Measurements from ENCODE around the gene GUCY2C. TPM values are rescaled to one million over a fixed set of nuclear protein-coding genes. Genes with fewer than 3 reads are reported as not detected.
A peak's percentile ranks its signal among the peaks of the same experiment; 100 is the strongest.

Gene GUCY2C
- total RNA-seq, 1 experiment from 2014 or later, result 0.11 TPM

DNA sequence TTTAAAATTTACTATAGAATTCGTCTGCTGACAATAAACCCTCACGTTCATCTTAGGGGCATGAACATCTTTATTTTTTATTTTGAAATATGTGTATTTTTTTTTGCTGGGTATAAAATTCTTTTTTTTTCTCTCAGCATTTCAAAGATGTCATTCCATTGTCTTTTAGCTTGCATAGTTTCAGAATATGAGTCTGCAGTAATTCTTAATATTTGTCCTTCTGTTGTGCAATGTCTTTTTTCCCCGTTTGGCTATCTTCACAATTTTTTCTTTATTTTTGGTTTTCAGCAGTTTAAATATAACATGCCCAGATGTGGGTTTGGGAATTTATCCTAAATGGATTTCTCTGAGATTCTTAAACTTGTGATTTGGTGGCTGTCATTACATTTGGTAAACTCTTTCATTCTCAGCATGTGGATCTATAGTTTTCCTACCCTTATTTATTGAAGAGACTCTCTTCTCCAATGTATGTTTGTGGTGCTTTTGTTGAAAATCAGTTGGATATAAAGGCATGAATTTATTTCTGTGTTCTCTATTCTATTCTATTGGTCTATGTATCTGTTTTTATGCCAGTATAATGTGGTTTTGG, 90.9 kb downstream of the GUCY2C start:
- in situ Hi-C loops (cut with HindIII; ENCODE audit: low pct_unique_long_range_greater_than_20kb, low sequenced_read_pairs), result loop anchor here (25.0 kb wide), 1 partner anchor 93 kb away; no protein-coding TSS in a partner anchor
- no peak for DNase-seq (ENCODE audit: low read depth, low spot score)

DNA sequence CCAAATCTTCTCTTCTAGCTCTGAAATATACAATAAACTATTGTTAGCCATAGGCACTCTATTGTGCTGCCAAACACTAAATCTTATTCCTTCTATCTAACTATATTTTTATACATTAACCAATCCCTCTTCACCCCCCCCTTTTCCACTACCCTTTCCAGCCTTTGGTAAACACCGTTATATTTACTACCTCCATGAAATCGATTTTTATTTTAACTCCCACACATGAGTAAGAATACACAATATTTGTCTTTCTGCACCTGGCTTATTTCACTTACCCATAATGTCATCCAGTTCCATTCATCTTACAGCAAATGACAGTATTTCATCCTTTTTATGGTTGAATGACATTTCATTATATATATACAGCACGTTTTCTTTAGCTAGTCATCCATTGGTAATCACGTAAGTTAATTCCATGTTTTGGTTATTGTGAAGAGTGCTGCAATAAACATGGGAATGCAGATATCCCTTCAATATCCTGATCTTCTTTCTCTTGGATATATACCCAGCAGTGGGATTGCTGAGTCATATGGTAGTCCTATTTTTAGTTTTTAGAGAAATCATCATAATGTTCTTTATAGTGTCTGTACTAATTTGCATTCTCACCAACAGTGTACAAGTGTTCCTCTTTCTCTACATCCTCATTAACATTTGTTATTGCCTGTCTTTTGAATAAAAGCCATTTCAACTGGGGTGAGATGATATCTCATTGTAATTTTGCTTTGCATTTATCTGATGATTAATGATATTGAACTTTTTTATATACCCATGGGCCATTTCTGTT, 94.5 kb downstream of the GUCY2C start:
- in situ Hi-C loops (cut with HindIII; ENCODE audit: low pct_unique_long_range_greater_than_20kb, low sequenced_read_pairs), result loop anchor here (25.0 kb wide), 1 partner anchor 90 kb away; no protein-coding TSS in a partner anchor
- no peak for DNase-seq (ENCODE audit: low read depth, low spot score)

DNA sequence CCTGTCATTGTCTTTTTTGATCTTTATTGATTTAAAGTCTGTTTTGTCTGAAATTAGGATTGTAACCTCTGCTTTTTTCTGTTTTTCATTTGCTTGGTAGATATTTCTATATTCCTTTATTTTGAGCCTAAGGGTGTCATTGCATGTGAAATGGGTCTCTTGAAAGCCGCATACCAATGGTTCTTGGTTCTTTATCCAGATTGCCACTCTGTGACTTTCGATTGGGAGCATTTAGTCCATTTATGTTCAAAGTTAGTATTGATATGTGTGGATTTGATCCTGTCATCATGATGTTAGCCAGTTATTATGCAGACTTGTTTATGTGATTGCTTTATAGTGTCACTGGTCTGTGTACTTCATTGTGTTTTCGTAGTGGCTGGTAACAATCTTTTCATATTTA, 98.9 kb downstream of the GUCY2C start:
- DNase-seq (ENCODE audit: low read depth, low spot score), result no peak
- in situ Hi-C loops (cut with HindIII; ENCODE audit: low pct_unique_long_range_greater_than_20kb, low sequenced_read_pairs), result no loop called here

- DNase-seq (ENCODE audit: low read depth, low spot score), result no peak
- in situ Hi-C loops (cut with HindIII; ENCODE audit: low pct_unique_long_range_greater_than_20kb, low sequenced_read_pairs), result no loop called here
Measured at GRCh38 chr12:14591719-14592118, 104.7 kb downstream of the GUCY2C start.

- in situ Hi-C loops (cut with HindIII; ENCODE audit: low pct_unique_long_range_greater_than_20kb, low sequenced_read_pairs), result no loop called here
- no peak for DNase-seq (ENCODE audit: low read depth, low spot score)
Measured at GRCh38 chr12:14589169-14590004, 107.0 kb downstream of the GUCY2C start.

DNA sequence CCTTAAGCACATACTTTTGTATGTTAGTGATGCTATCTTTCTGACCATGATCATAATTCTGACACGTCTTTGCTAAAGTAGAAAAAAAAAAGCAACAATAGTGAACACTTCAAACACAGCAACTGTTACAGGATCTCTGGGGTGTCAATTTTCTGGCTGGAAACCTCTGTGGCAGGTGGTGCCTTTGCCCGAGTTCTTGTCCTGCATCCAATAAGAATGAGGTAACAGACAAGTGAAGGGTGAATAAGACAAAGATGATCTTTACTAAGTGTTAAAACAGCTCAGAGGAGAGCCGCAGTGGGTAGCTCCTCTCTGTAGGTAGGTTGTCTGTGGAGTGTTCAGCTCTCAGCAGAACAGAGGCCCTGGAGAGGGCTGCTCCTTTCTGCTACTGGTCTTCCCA, 107.8 kb downstream of the GUCY2C start:
- DNase-seq (ENCODE audit: low read depth, low spot score), result no peak
- in situ Hi-C loops (cut with HindIII; ENCODE audit: low pct_unique_long_range_greater_than_20kb, low sequenced_read_pairs), result no loop called here

- in situ Hi-C loops (cut with HindIII; ENCODE audit: low pct_unique_long_range_greater_than_20kb, low sequenced_read_pairs), result no loop called here
- DNase-seq (ENCODE audit: low read depth, low spot score), result no peak
Measured at GRCh38 chr12:14578646-14579045, 117.8 kb downstream of the GUCY2C start.

DNA sequence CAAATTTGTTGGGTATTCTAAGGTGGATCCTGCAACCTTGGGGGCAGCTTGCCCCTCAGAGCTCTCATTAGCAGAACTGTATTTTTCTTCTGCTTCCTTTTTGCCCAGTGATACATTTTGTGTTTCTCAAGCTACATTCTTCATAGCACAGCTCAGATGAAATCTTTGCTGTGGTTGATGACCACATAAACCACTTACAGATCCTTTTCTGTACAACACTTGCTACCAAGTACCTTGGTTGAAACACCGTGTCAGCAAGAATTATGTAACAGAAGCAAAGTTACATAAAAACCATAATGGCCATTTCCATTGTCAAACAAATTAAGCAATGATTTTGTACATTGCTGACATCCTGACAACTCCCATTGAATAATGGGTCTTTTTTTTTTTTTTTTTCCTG, 119.1 kb downstream of the GUCY2C start:
- DNase-seq (ENCODE audit: low read depth, low spot score), result no peak
- in situ Hi-C loops (cut with HindIII; ENCODE audit: low pct_unique_long_range_greater_than_20kb, low sequenced_read_pairs), result no loop called here

- no peak for DNase-seq (ENCODE audit: low read depth, low spot score)
- in situ Hi-C loops (cut with HindIII; ENCODE audit: low pct_unique_long_range_greater_than_20kb, low sequenced_read_pairs), result no loop called here
Measured at GRCh38 chr12:14576896-14577295, 119.5 kb downstream of the GUCY2C start.

DNA sequence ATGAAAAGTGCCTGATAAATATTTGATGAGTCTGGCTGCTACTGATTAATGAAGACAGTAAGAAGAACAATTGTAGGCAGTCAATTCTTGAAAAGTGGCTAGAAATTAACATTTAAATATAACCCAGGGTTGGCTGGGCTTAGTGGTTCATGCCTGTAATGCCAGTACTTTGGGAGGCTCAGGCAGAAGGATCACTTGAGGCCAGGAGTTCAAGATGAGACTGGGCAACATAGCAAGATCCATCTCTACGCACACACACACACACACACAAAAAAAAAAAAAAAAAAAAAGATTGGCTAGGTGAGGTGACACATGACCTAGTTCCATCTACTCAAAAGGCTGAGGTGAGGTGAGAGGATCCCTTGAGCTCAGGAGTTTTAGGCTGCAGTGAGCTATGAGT, 120.8 kb downstream of the GUCY2C start:
- in situ Hi-C loops (cut with HindIII; ENCODE audit: low pct_unique_long_range_greater_than_20kb, low sequenced_read_pairs), result no loop called here
- no peak for DNase-seq (ENCODE audit: low read depth, low spot score)

DNA sequence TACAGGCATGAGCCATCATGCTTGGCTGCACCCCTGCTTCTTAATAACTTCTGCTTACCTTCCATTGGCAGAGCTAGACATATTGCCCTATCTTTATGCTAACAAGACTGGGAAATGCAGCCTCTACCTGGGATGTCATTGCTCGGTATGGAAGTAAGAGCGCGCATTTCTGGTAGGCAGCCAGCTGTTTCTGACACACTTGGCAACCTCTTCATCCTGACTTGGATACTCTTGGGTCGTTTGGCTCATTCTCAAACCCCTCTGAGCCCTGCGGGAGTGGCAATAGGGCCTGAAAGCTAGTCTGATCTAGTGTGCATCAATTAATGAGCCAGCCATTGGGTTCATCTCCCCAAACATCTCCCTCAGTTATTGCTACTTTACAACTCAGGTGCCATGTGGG, 123.3 kb downstream of the GUCY2C start:
- in situ Hi-C loops (cut with HindIII; ENCODE audit: low pct_unique_long_range_greater_than_20kb, low sequenced_read_pairs), result no loop called here
- no peak for DNase-seq (ENCODE audit: low read depth, low spot score)

DNA sequence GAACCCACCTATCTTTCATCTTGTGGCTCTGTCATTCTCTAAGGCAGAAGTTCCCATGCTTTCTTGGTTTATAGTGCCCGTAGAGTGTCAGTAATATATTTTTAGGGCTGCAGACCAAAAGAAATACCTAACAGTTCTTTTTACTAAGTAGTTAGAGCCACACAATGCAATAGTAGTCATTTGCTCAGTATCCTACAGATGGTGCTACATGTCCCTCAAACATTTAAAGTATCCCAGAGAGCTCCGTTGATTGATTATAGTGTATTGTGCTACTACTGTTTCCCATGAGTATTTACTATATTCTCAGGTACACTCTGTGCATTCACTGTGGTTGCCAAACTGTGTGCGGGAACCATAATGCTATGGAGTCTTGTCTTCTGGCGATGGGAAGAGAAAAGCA, 124.0 kb downstream of the GUCY2C start:
- in situ Hi-C loops (cut with HindIII; ENCODE audit: low pct_unique_long_range_greater_than_20kb, low sequenced_read_pairs), result no loop called here

DNA sequence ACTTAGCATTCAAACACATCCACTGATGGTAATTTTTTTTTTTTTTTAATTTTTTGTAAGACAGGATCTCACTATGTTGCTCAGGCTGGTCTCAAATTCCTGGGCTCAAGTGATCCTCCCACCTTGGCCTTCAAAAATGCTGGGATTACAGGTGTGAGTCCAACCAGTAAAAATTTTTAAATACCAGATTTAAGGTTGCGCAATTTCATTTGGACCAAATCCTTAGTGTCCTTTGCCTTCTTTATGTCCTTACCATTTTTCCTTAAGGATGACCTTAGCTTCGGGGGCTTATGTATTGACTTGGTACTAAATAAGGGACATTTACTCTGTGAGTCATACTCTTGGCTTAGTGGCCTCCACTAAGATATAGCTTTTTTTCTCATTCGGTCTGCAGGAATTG, 124.6 kb downstream of the GUCY2C start:
- in situ Hi-C loops (cut with HindIII; ENCODE audit: low pct_unique_long_range_greater_than_20kb, low sequenced_read_pairs), result no loop called here
- DNase-seq (ENCODE audit: low read depth, low spot score), result no peak

More for the DNA sequence above, 124.0 kb downstream of the GUCY2C start:
- DNase-seq (ENCODE audit: low read depth, low spot score), result peak; percentile 18

- in situ Hi-C loops (cut with HindIII; ENCODE audit: low pct_unique_long_range_greater_than_20kb, low sequenced_read_pairs), result no loop called here
Measured at GRCh38 chr12:14570231-14570630, 126.2 kb downstream of the GUCY2C start.

GRCh38 chr12:14567351-14568162, 128.8 kb downstream of the GUCY2C start, which contains the start of gene PLBD1:
TSS of gene PLBD1 (minus strand) at chr12:14567883. CDS start at chr12:14567696, 187 bp downstream.
- DNase-seq (ENCODE audit: low read depth, low spot score), result no peak
- in situ Hi-C loops (cut with HindIII; ENCODE audit: low pct_unique_long_range_greater_than_20kb, low sequenced_read_pairs), result no loop called here

More at GRCh38 chr12:14570231-14570630, 126.2 kb downstream of the GUCY2C start:
- DNase-seq (ENCODE audit: low read depth, low spot score), result no peak

DNA sequence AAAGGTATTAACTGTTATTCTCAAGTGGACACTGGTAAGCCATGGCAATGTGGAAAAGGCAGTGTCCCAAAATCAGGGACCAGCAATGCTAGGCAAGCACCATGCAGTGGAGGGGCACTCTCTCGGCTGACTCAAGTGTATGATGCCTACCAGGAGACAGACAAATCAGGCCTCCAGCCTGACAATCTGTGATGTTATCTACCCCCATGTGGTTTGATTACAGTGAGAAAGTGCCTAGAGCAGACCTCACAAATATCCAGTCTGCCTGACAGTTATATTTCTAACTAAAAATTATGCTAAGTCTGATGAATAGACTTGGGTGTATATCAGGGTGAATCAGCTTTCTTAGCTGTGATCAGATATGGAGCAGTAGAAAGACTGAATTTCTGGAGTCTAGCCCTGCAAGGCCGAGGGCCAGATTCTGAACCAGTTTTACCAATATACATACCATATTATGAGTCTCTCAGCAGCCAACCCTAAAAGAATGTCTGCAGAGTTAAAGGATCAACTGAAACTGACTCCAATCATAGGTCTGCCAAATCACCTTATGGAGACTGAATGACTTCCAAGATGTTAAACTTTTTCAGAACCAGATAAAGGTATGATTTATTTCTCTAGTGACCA, 132.0 kb downstream of the GUCY2C start:
- DNase-seq (ENCODE audit: low read depth, low spot score), result no peak
- in situ Hi-C loops (cut with HindIII; ENCODE audit: low pct_unique_long_range_greater_than_20kb, low sequenced_read_pairs), result no loop called here

GRCh38 chr12:14563046-14563445, 133.4 kb downstream of the GUCY2C start:
- in situ Hi-C loops (cut with HindIII; ENCODE audit: low pct_unique_long_range_greater_than_20kb, low sequenced_read_pairs), result no loop called here
- DNase-seq (ENCODE audit: low read depth, low spot score), result no peak

Measured in SK-MEL-5 (cell line).